BJ (cell line): ENCODE results near the gene ADCY2. TPM values are rescaled to one million over a fixed set of nuclear protein-coding genes. Genes with fewer than 3 reads are reported as not detected.

Experiments used
- CTCF ChIA-PET: fragments of 350-600 bp; formaldehyde crosslinking; extraction: SDS; loops from one replicate; lab custom pipeline; 2021; ENCODE audit warnings: antibody characterized with exemption, inconsistent platforms; lab: Yijun Ruan, JAX
- POLR2A ChIA-PET: fragments of 300-600 bp; sonication (Branson Sonifier 250); formaldehyde crosslinking; extraction: SDS; loops from one replicate; lab custom pipeline; 2021; ENCODE audit warnings: antibody characterized with exemption; lab: Charles Lee
- DNase-seq: peaks from one replicate; pipeline ENCODE4 v3.0.0-alpha.2; 2011; ENCODE audit warnings: low read depth
- H3K27me3 ChIP-seq: 2 replicates; pipeline ENCODE4 v1.6.0; 2011; ENCODE audit warnings: low read length; ENCODE audit not compliant: control insufficient read depth, insufficient read depth
- H3K36me3 ChIP-seq: 2 replicates; pipeline ENCODE4 v1.5.1; 2011; ENCODE audit warnings: low read length; ENCODE audit not compliant: control insufficient read depth, insufficient read depth
- H3K4me3 ChIP-seq: 2 replicates; pipeline ENCODE4 v1.5.1; 2011; ENCODE audit warnings: low read depth, mild to moderate bottlenecking, control low read depth, low read length
- CTCF ChIP-seq: IDR thresholded peaks from 2 replicates; pipeline ENCODE4 v1.5.1; 2011; ENCODE audit warnings: low read depth, mild to moderate bottlenecking, control low read depth, inconsistent platforms, low read length, moderate library complexity; ENCODE audit not compliant: insufficient read depth
- polyA plus RNA-seq: library from polyadenylated mRNA; depleted of rRNA; stranded (reverse); fragments of >200 nt; gene quantifications from 2 replicates; pipeline ENCODE4 v1.2.3, GENCODE V29; 2011

ADCY2 gene
- polyA plus RNA-seq, 1 experiment = not detected

DNA sequence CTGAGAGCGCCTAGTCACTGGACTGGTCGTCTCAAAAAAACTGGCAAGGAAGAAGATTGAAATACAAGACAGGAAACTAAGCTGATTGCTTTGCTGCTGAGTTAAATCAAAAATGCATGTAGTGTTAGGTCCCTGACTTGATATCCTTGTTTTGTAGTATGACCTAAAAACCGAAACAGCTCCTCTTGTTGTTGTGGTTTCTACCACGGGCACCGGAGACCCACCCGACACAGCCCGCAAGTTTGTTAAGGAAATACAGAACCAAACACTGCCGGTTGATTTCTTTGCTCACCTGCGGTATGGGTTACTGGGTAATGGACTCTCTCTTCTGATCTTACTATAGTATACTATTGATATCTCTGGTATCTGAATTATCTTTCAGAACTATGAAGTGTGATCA lies 477.3 kb downstream of the ADCY2 start:
- H3K4me3 ChIP-seq = no peak overlapping the region
- DNase-seq = no peak
- no peak for TF ChIP-seq CTCF
- no peaks in the 10 kb centered on the region for H3K27me3 ChIP-seq
- ChIA-PET POLR2A (no interaction called here), CTCF (interaction anchor here (1.0 to 1.8 kb wide), 2 partner anchors 13 kb away, joined by 3 to 16 read pairs; no protein-coding TSS in a partner anchor)
- H3K36me3 ChIP-seq = peaks cover 2% of the 10 kb centered on the region; the same call in 1 of the 2 replicates

- peaks cover 4% of the 10 kb centered on the region; the same call in 1 of the 2 replicates for H3K36me3 ChIP-seq
Observed at GRCh38 chr5:7874639-7875038, 478.7 kb downstream of the ADCY2 start.

DNA sequence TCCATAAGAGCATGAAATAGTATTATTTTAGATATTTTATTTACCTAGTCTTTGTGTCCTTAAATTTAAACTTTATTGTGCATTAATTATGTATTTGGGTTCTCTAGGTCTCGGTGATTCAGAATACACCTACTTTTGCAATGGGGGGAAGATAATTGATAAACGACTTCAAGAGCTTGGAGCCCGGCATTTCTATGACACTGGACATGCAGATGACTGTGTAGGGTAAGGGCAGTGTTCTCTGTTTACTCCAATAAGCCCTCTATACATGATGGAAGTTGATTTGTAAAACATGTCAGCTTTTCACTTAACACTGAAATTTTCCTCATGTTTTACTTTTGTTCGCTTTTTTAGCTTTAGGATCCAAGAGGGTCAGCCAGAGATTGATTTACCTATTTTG lies 479.2 kb downstream of the ADCY2 start:
- POLR2A ChIA-PET = no interaction called here
- no peak for DNase-seq
- peaks cover 6% of the 10 kb centered on the region for H3K36me3 ChIP-seq
- TF ChIP-seq CTCF = no peak
- no peaks in the 10 kb centered on the region for H3K27me3 ChIP-seq
- CTCF ChIA-PET = interaction anchor here (3.3 kb wide), 1 partner anchor 12 kb away, joined by 16 read pairs; no protein-coding TSS in a partner anchor
- H3K4me3 ChIP-seq = no peak overlapping the region

More at GRCh38 chr5:7874639-7875038, 478.7 kb downstream of the ADCY2 start:
- CTCF ChIA-PET = interaction anchor here (3.3 kb wide), 1 partner anchor 13 kb away, joined by 16 read pairs; no protein-coding TSS in a partner anchor
- no peak for TF ChIP-seq CTCF
- Histone ChIP-seq H3K4me3 (no peak overlapping the region), H3K27me3 (no peaks in the 10 kb centered on the region)
- DNase-seq = no peak
- POLR2A ChIA-PET = no interaction called here

DNA sequence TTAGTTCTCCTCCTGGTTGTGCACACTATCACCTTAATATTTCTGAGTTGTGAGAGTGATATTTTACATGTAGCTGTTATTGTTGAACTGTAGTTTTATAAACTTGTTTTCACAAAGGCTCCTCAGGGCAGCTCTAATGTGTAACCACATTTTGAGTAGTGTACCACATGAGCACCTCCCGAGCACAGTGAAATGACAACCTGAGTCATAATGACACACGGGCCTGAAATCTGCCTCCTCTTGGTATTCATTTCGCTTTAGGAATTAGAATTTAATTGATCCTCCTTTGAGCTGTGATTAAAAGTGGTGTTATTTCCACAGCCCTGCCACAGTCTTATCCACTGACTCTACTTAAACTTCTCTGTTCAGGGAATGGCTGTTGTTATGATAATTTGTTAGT lies 480.9 kb downstream of the ADCY2 start:
- CTCF ChIA-PET = interaction anchor here (1.0 to 3.3 kb wide), 2 partner anchors 11 to 19 kb away, joined by 3 to 16 read pairs; no protein-coding TSS in a partner anchor
- peaks cover 9% of the 10 kb centered on the region for H3K36me3 ChIP-seq

GRCh38 chr5:7877851-7878250 lies 481.9 kb downstream of the ADCY2 start:
- CTCF ChIA-PET = interaction anchor here (1.0 kb wide), 1 partner anchor 10 kb away, joined by 3 read pairs; no protein-coding TSS in a partner anchor
- DNase-seq = no peak
- Histone ChIP-seq H3K4me3 (no peak overlapping the region), H3K36me3 (peaks cover 9% of the 10 kb centered on the region), H3K27me3 (no peaks in the 10 kb centered on the region)
- TF ChIP-seq CTCF = no peak
- POLR2A ChIA-PET = interaction anchor here (0.7 kb wide), 1 partner anchor 579 kb away, joined by 3 read pairs; no protein-coding TSS in a partner anchor

More for the DNA sequence above, 480.9 kb downstream of the ADCY2 start:
- H3K4me3 ChIP-seq = no peak overlapping the region
- no peaks in the 10 kb centered on the region for H3K27me3 ChIP-seq
- no peak for TF ChIP-seq CTCF
- POLR2A ChIA-PET = no interaction called here
- no peak for DNase-seq
